ENCODE data around the gene CWC27.

DNA sequence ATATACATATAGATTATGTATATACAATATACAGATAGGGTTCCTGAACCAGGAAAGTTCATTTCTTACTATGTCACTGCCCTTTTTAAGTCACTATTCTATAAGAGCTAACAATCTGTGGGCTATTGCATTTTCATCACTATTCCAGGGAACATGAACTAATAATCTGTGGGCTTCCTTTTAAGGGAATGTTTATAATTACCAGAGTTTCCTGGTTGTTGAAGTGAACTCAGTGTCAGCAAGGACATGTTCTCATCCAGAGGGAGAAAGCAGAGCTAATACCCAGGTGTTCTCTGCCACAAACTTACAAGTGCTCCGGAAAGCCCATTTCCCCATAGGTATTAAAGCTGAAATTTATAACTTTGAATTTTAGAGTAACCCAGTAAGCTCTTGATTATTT lies 69.6 kb downstream of the CWC27 start:
- no peak for TF ChIP-seq GABPB1 (CRISPR knock-in tag; IDR thresholded peaks at IDR 0.05)
- TF ChIP-seq, protein P1, sequence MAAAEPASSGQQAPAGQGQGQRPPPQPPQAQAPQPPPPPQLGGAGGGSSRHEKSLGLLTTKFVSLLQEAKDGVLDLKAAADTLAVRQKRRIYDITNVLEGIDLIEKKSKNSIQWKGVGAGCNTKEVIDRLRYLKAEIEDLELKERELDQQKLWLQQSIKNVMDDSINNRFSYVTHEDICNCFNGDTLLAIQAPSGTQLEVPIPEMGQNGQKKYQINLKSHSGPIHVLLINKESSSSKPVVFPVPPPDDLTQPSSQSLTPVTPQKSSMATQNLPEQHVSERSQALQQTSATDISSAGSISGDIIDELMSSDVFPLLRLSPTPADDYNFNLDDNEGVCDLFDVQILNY (CRISPR knock-in tag; IDR thresholded peaks at IDR 0.05) = no peak

Data from WTC11 (cell line).